Large intestine (tissue), 12 donors: ENCODE data around the gene ANKRD7. TPM values are rescaled to one million over a fixed set of nuclear protein-coding genes. Genes with fewer than 3 reads are reported as not detected.

Source experiments
- DNase-seq, 2 donors: peaks; one replicate each; pipeline versions ENCODE4 v3.0.0 to v3.0.0-alpha.2; 2013
- H3K27ac ChIP-seq: one replicate; pipeline ENCODE4 v1.5.1; 2013; ENCODE audit warnings: low read length
- H3K27me3 ChIP-seq: 2 replicates; pipeline ENCODE4 v1.6.1; 2013; ENCODE audit warnings: low read length; ENCODE audit not compliant: control insufficient read depth, insufficient read depth
- H3K36me3 ChIP-seq: 2 replicates; pipeline ENCODE4 v1.6.1; 2013; ENCODE audit warnings: low read length; ENCODE audit not compliant: control insufficient read depth, insufficient read depth
- H3K4me1 ChIP-seq: one replicate; pipeline ENCODE4 v1.6.1; 2013; ENCODE audit warnings: low read length; ENCODE audit not compliant: control insufficient read depth, insufficient read depth
- H3K4me3 ChIP-seq: one replicate; pipeline ENCODE4 v1.5.1; 2013; ENCODE audit warnings: low read length
- H3K9me3 ChIP-seq: one replicate; pipeline ENCODE4 v1.6.1; 2013; ENCODE audit warnings: mild to moderate bottlenecking, low read depth, low read length, moderate library complexity; ENCODE audit not compliant: control insufficient read depth
- WGBS: methylation state at CpG from one replicate; pipeline ENCODE4 v1.1.5; 2013; ENCODE audit warnings: low lambda C conversion rate; ENCODE audit not compliant: insufficient coverage; 5-methylcytosine and 5-hydroxymethylcytosine counted together
- long read RNA-seq, 11 donors: transcript quantifications; one replicate each; lab custom pipeline, GENCODE V29; 2026
- polyA plus RNA-seq: library from polyadenylated mRNA; unstranded; fragments of 120-200 nt; gene quantifications from one replicate; pipeline ENCODE4 v1.2.1, GENCODE V29; 2013

ANKRD7 gene
- polyA plus RNA-seq = 0.45 TPM
- long read RNA-seq, donor 1 = 0 reads
- long read RNA-seq, donor 2, partial matches to known transcripts = 0 of 1 reads
- long read RNA-seq, donor 2, other reads (novel, unspliced or antisense) = 0 of 1 reads
- long read RNA-seq, donor 3 = 0 reads
- long read RNA-seq, donor 4 = 0 reads
- long read RNA-seq, donor 5 = 0 reads
- long read RNA-seq, donor 6 = 0 reads
- long read RNA-seq, donor 7 = 0 reads
- long read RNA-seq, donor 8 = 0 reads
- long read RNA-seq, donor 9 = 0 reads
- long read RNA-seq, donor 10 = 0 reads
- long read RNA-seq, donor 11 = 0 reads

- Histone ChIP-seq H3K4me3 (no peak within 1 kb of the TSS), H3K27me3 (no peaks in the 10 kb centered on the region), H3K4me1 (no peaks in the 10 kb centered on the region), H3K27ac (no peak within 1 kb of the TSS), H3K36me3 (no peaks in the 10 kb centered on the region), H3K9me3 (no peaks in the 10 kb centered on the region)
- no peak for DNase-seq
- WGBS = 100% methylated on average over 1 of the region's 18 CpGs
Measured at GRCh38 chr7:118224521-118224920, at the start of gene ANKRD7. TSS of gene ANKRD7 (plus strand) at chr7:118224704. CDS start at chr7:118224831, 127 bp downstream.

GRCh38 chr7:118175740-118176139 is 48.8 kb upstream of the ANKRD7 start:
- WGBS = 100% methylated on average over 1 of the region's 2 CpGs
- H3K9me3 ChIP-seq = no peaks in the 10 kb centered on the region
- no peak overlapping the region for H3K27ac ChIP-seq
- no peak for DNase-seq
- no peak overlapping the region for H3K4me3 ChIP-seq
- H3K36me3 ChIP-seq = no peaks in the 10 kb centered on the region
- H3K4me1 ChIP-seq = no peaks in the 10 kb centered on the region
- peaks cover 4% of the 10 kb centered on the region for H3K27me3 ChIP-seq

- no CpG with 5 or more reads among the region's 2 CpGs for WGBS
- no peak for DNase-seq
- H3K27ac ChIP-seq = no peak overlapping the region
Measured at GRCh38 chr7:118179191-118179590, 45.3 kb upstream of the ANKRD7 start.

GRCh38 chr7:118182593-118183427 is 41.7 kb upstream of the ANKRD7 start:
- DNase-seq = peak in 1 of 2 donors; percentile 43
- Histone ChIP-seq H3K27ac (peak overlapping the region; percentile 94), H3K27me3 (no peaks in the 10 kb centered on the region), H3K4me1 (peaks cover 4% of the 10 kb centered on the region), H3K36me3 (peaks cover 4% of the 10 kb centered on the region), H3K9me3 (no peaks in the 10 kb centered on the region), H3K4me3 (peak overlapping the region; percentile 77)
- 46% methylated on average over 3 of the region's 13 CpGs for WGBS

More at GRCh38 chr7:118179191-118179590, 45.3 kb upstream of the ANKRD7 start:
- no peaks in the 10 kb centered on the region for H3K36me3 ChIP-seq
- H3K9me3 ChIP-seq = no peaks in the 10 kb centered on the region
- H3K27me3 ChIP-seq = no peaks in the 10 kb centered on the region
- H3K4me1 ChIP-seq = no peaks in the 10 kb centered on the region
- no peak overlapping the region for H3K4me3 ChIP-seq

- H3K36me3 ChIP-seq = peaks cover 9% of the 10 kb centered on the region
- H3K9me3 ChIP-seq = no peaks in the 10 kb centered on the region
- peak overlapping the region; percentile 77 for H3K4me3 ChIP-seq
- DNase-seq = no peak
- H3K4me1 ChIP-seq = peaks cover 4% of the 10 kb centered on the region
- no peaks in the 10 kb centered on the region for H3K27me3 ChIP-seq
- whole genome bisulfite sequencing = 0% methylated on average over 3 of the region's 15 CpGs
- peak overlapping the region; percentile 94 for H3K27ac ChIP-seq
Measured at GRCh38 chr7:118183428-118183785, 41.1 kb upstream of the ANKRD7 start.

GRCh38 chr7:118183786-118184564 is 40.5 kb upstream of the ANKRD7 start, which contains the start of gene LSM8:
TSS of gene LSM8 (plus strand) at chr7:118184164. CDS start at chr7:118184224, 60 bp downstream.
- peaks cover 4% of the 10 kb centered on the region for H3K4me1 ChIP-seq
- H3K27ac ChIP-seq = peak within 1 kb of the TSS; percentile 94
- no peaks in the 10 kb centered on the region for H3K9me3 ChIP-seq
- peaks cover 12% of the 10 kb centered on the region for H3K36me3 ChIP-seq
- no peaks in the 10 kb centered on the region for H3K27me3 ChIP-seq
- peak; percentile 98 to 99 for DNase-seq
- 7% methylated on average over 2 of the region's 62 CpGs for WGBS
- H3K4me3 ChIP-seq = peak within 1 kb of the TSS; percentile 77

- Histone ChIP-seq H3K4me1 (peaks cover 4% of the 10 kb centered on the region), H3K27ac (peak overlapping the region; percentile 94), H3K4me3 (peak overlapping the region; percentile 77), H3K27me3 (no peaks in the 10 kb centered on the region), H3K9me3 (no peaks in the 10 kb centered on the region), H3K36me3 (peaks cover 18% of the 10 kb centered on the region)
- no CpG with 5 or more reads among the region's 10 CpGs for WGBS
- peak in 1 of 2 donors; percentile 16 for DNase-seq
Measured at GRCh38 chr7:118184565-118184940, 40.0 kb upstream of the ANKRD7 start.

- H3K27me3 ChIP-seq = no peaks in the 10 kb centered on the region
- no peaks in the 10 kb centered on the region for H3K9me3 ChIP-seq
- H3K4me1 ChIP-seq = peaks cover 4% of the 10 kb centered on the region
- WGBS = 67% methylated on average over 1 of the region's 6 CpGs
- H3K27ac ChIP-seq = no peak overlapping the region
- H3K4me3 ChIP-seq = peak overlapping the region; percentile 77
- H3K36me3 ChIP-seq = peaks cover 19% of the 10 kb centered on the region
- peak in 1 of 2 donors; percentile 6 for DNase-seq
Measured at GRCh38 chr7:118185163-118185860, 39.2 kb upstream of the ANKRD7 start.

- no peak for DNase-seq
- Histone ChIP-seq H3K4me1 (peaks cover 4% of the 10 kb centered on the region), H3K4me3 (no peak overlapping the region), H3K36me3 (peaks cover 19% of the 10 kb centered on the region), H3K27ac (no peak overlapping the region), H3K27me3 (no peaks in the 10 kb centered on the region), H3K9me3 (no peaks in the 10 kb centered on the region)
Measured at GRCh38 chr7:118186501-118186900, 38.0 kb upstream of the ANKRD7 start.

- H3K4me1 ChIP-seq = no peaks in the 10 kb centered on the region
- H3K9me3 ChIP-seq = no peaks in the 10 kb centered on the region
- no peaks in the 10 kb centered on the region for H3K27me3 ChIP-seq
- WGBS = 72% methylated on average over 2 of the region's 2 CpGs
- peaks cover 4% of the 10 kb centered on the region for H3K36me3 ChIP-seq
- no peak overlapping the region for H3K4me3 ChIP-seq
- no peak overlapping the region for H3K27ac ChIP-seq
- DNase-seq = no peak
Measured at GRCh38 chr7:118194571-118194970, 29.9 kb upstream of the ANKRD7 start.
